ENCODE measurements around the gene NUP188.

DNA sequence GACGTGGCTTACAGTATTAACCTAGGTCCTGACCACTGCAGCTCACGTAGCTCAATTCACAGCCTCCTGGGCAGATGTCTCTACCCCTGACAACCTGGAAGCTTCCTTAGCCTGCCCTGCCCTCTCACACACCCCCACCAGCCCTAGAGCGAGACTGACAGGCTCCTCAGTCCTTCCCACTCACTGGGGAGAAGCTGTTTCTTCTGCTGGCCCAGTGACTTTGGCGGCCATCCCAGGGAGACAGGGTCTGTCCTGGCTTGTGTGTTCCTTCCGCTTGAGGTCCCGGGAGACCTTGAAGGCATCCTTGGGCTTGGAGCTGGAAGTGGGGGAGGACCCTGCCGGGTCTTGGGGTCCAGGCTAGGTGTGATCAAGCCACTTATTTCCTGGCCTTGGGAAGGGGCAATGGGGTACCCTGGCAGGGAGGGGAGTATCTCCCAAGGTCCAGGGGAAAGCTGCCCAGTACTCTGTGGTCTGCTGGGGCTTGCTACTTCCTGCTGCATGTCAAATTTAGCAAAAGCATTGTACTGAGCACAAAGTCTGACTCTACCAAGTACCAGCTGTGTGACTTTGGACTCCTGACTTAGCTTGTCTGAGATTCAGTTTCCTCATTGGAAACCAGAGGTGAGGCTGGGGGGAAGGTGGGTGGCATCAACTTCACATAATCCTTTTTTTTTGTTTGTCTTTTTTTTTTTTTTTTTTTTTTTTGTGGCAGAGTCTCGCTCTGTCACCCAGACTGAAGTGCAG, 90.8 kb downstream of the NUP188 start:
- TF ChIP-seq, protein P1, sequence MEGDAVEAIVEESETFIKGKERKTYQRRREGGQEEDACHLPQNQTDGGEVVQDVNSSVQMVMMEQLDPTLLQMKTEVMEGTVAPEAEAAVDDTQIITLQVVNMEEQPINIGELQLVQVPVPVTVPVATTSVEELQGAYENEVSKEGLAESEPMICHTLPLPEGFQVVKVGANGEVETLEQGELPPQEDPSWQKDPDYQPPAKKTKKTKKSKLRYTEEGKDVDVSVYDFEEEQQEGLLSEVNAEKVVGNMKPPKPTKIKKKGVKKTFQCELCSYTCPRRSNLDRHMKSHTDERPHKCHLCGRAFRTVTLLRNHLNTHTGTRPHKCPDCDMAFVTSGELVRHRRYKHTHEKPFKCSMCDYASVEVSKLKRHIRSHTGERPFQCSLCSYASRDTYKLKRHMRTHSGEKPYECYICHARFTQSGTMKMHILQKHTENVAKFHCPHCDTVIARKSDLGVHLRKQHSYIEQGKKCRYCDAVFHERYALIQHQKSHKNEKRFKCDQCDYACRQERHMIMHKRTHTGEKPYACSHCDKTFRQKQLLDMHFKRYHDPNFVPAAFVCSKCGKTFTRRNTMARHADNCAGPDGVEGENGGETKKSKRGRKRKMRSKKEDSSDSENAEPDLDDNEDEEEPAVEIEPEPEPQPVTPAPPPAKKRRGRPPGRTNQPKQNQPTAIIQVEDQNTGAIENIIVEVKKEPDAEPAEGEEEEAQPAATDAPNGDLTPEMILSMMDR (conservative IDR thresholded peaks at IDR 0.05 in 1 of 2, IDR thresholded peaks at IDR 0.05 in 1 of 2; ENCODE audit: low read depth in 1 of 2, low read length in 2 of 2) = no peak
- no peak for TF ChIP-seq EZH2 (IDR thresholded peaks at IDR 0.05; ENCODE audit: low read length, missing control alignments)
